ENCODE data around the gene TTLL5. TPM values are rescaled to one million over a fixed set of nuclear protein-coding genes. Genes with fewer than 3 reads are reported as not detected.

TTLL5 gene
- total RNA-seq, 1 experiment from 2014 or later: 35.7 TPM

DNA sequence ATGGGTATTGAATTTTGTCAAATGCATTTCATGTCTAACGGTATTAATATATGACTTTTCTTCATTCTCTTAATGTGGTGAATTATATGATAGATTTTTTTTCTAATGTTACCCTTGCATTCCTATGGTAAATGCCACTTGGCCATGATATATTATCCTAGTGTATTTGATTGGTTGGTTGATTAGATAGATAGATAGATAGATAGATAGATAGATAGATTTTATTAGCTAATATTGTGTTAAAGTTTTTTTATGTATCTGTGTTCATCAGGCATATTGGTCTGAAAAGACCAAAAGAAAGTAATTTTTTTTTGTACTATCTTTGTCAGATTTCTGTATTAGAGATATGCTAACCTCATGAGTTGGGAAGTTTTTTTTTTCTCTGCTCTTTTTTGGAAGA, 196.2 kb downstream of the TTLL5 start:
- peaks cover 11% of the 10 kb centered on the region; the same call in 1 of the 2 replicates for H3K27me3 ChIP-seq (ENCODE audit: insufficient read depth, low read length)
- H3K79me2 ChIP-seq (ENCODE audit: insufficient read depth, low read length): no peaks in the 10 kb centered on the region
- no peak overlapping the region for H2BK5ac ChIP-seq (ENCODE audit: insufficient read length, low read length)
- peaks cover 27 to 37% of the 10 kb centered on the region in 2 experiments for H3K4me1 Mint-ChIP-seq
- H3T11ph ChIP-seq (ENCODE audit: low read length): no peak overlapping the region
- no peaks in the 10 kb centered on the region; the same call in 1 of the 2 replicates for H3K4me1 ChIP-seq (ENCODE audit: insufficient read depth, low read length)
- H4K91ac ChIP-seq (ENCODE audit: insufficient read length, low read depth, low read length): no peak overlapping the region
- no peak overlapping the region for H4K5ac ChIP-seq (ENCODE audit: insufficient read length, low read depth, low read length)
- no peak overlapping the region for H3K9ac ChIP-seq (ENCODE audit: extremely low read depth, insufficient read length, low read length)
- no peak overlapping the region for H3K4me3 Mint-ChIP-seq
- H3K56ac ChIP-seq (ENCODE audit: insufficient read length, low read depth, low read length): no peak overlapping the region
- H3K27me3 Mint-ChIP-seq (ENCODE audit: low read depth): peaks cover 33% of the 10 kb centered on the region
- H2BK20ac ChIP-seq (ENCODE audit: low read depth, low read length, poor library complexity, severe bottlenecking): no peak overlapping the region
- H2BK120ac ChIP-seq (ENCODE audit: low read depth, low read length, poor library complexity, severe bottlenecking): no peak overlapping the region
- no peaks in the 10 kb centered on the region for H3K9me3 ChIP-seq (ENCODE audit: control insufficient read depth, low read depth, low read length)
- no peak overlapping the region for H2AK5ac ChIP-seq (ENCODE audit: insufficient read length, low read length)
- H3K4ac ChIP-seq (ENCODE audit: low read depth, low read length): no peak overlapping the region
- no peak overlapping the region for H2BK15ac ChIP-seq (ENCODE audit: low read depth, low read length)
- no peak overlapping the region for H4K8ac ChIP-seq (replicated peaks; ENCODE audit: insufficient read length, low read depth, low read length)
- no peak overlapping the region for H3K23ac ChIP-seq (ENCODE audit: insufficient read length, low read depth, low read length)
- no peak for TF ChIP-seq CTCF (conservative IDR thresholded peaks at IDR 0.05)
- no peaks in the 10 kb centered on the region for H3K23me2 ChIP-seq (ENCODE audit: insufficient read length, low read depth, low read length, poor library complexity, severe bottlenecking)
- no peak overlapping the region for H3K4me2 ChIP-seq (ENCODE audit: insufficient read depth, insufficient read length, low read length)
- no peak overlapping the region for H3K18ac ChIP-seq (ENCODE audit: insufficient read length, low read depth, low read length)
- H3K14ac ChIP-seq (ENCODE audit: insufficient read depth, low read length): no peak overlapping the region
- H2AFZ ChIP-seq (ENCODE audit: low read length): no peak overlapping the region
- no peak for DNase-seq
- H4K20me1 ChIP-seq (ENCODE audit: control insufficient read depth, insufficient read depth, insufficient read length): no peaks in the 10 kb centered on the region
- no peaks in the 10 kb centered on the region for H3K79me1 ChIP-seq (ENCODE audit: insufficient read depth, low read depth, low read length, poor library complexity, severe bottlenecking)
- no CpG with 5 or more reads among the region's 1 CpG for WGBS (ENCODE audit: extremely low coverage, insufficient read length, low lambda C conversion rate)
- no peak overlapping the region for H3K27ac ChIP-seq (ENCODE audit: insufficient read length, low read depth, low read length)
- no peaks in the 10 kb centered on the region for H3K9me3 Mint-ChIP-seq
- H2BK12ac ChIP-seq (ENCODE audit: insufficient read length, low read depth, low read length): no peak overlapping the region
- H3K36me3 Mint-ChIP-seq (ENCODE audit: insufficient read depth in 1 of 3, low read depth in 3 of 3): peaks cover 0 to 6% (median 6%) of the 10 kb centered on the region in 3 experiments; a peak in 4 of 7 replicates
- no peak overlapping the region for H3K27ac Mint-ChIP-seq
